ENCODE results near the gene GIT1.

Gene GIT1, protein sequence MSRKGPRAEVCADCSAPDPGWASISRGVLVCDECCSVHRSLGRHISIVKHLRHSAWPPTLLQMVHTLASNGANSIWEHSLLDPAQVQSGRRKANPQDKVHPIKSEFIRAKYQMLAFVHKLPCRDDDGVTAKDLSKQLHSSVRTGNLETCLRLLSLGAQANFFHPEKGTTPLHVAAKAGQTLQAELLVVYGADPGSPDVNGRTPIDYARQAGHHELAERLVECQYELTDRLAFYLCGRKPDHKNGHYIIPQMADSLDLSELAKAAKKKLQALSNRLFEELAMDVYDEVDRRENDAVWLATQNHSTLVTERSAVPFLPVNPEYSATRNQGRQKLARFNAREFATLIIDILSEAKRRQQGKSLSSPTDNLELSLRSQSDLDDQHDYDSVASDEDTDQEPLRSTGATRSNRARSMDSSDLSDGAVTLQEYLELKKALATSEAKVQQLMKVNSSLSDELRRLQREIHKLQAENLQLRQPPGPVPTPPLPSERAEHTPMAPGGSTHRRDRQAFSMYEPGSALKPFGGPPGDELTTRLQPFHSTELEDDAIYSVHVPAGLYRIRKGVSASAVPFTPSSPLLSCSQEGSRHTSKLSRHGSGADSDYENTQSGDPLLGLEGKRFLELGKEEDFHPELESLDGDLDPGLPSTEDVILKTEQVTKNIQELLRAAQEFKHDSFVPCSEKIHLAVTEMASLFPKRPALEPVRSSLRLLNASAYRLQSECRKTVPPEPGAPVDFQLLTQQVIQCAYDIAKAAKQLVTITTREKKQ

DNA sequence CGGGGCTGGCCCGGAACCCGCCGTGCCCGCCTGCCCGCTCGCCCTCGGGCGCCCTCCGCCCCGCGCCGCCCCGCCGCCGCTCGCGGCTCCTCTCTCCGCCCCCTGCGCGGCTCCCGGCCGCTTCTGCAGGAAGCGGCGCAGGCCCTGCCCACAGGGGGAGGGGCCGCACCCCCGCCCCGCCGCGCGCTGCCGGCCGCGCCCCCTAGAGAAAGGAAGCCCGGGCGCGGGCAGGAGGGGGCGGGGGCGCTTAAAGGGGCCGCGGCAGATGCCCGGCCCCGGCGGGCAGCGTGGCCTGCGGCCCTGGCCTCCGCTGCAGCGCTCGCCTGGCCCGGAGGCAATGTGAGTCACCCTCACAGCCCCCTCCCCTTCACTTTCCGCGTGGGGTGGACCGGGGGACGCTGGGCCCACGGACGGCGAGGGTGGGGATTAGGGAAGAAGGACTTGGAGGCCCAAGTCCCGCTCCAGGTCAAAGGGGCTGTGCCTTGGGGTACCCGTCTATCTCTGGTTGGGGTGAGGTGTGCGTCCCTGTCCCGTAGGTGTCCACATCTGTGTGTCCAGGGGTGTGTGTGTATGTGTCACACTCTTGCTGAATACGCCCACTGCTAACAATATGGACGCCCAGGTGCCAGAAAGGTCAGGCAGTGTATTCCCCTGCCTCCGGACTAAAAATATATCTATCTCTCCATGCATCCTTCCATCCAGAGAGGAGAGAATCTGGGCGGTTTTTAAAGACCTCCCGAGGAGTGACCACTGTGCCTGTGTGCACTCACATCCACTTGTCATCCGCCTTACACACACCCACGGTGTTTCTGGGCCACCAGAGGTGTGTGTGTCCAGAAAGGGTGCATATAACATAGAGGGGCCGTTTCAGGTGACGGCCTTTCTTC lies at the start of gene GIT1:
Gene GIT1 (minus strand): TSS at position 125 of the 887 bp plus-strand sequence. CDS start 270 bp downstream, outside the sequence.
- H3K4me3 ChIP-seq (ENCODE audit: low read depth, low read length) = peak within 1 kb of the TSS; percentile 84
- TF ChIP-seq, protein P1, sequence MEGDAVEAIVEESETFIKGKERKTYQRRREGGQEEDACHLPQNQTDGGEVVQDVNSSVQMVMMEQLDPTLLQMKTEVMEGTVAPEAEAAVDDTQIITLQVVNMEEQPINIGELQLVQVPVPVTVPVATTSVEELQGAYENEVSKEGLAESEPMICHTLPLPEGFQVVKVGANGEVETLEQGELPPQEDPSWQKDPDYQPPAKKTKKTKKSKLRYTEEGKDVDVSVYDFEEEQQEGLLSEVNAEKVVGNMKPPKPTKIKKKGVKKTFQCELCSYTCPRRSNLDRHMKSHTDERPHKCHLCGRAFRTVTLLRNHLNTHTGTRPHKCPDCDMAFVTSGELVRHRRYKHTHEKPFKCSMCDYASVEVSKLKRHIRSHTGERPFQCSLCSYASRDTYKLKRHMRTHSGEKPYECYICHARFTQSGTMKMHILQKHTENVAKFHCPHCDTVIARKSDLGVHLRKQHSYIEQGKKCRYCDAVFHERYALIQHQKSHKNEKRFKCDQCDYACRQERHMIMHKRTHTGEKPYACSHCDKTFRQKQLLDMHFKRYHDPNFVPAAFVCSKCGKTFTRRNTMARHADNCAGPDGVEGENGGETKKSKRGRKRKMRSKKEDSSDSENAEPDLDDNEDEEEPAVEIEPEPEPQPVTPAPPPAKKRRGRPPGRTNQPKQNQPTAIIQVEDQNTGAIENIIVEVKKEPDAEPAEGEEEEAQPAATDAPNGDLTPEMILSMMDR (IDR thresholded peaks at IDR 0.05; ENCODE audit: low read depth, low read length) = no peak

DNA sequence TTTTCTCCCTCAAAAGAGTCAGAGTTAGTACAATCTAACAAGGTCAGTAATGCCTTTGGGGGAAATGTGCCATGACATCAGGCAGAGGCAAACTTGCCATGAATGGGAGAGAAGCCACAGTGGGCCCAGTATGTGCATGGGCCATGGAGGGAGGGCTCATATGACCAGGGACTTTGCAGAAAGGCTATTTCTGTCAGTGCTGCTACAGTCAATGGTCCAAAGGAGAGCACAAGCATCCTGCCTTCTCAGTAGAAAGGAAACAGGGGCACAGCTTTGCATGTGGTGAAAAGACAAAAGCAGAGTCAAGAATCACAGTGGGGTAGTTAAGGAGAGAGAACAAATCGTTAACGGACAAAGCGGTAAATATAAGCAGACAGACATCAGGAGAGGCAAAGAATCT lies 44.4 kb upstream of the GIT1 start:
- H3K4me3 ChIP-seq (ENCODE audit: low read depth, low read length) = no peak overlapping the region

DNA sequence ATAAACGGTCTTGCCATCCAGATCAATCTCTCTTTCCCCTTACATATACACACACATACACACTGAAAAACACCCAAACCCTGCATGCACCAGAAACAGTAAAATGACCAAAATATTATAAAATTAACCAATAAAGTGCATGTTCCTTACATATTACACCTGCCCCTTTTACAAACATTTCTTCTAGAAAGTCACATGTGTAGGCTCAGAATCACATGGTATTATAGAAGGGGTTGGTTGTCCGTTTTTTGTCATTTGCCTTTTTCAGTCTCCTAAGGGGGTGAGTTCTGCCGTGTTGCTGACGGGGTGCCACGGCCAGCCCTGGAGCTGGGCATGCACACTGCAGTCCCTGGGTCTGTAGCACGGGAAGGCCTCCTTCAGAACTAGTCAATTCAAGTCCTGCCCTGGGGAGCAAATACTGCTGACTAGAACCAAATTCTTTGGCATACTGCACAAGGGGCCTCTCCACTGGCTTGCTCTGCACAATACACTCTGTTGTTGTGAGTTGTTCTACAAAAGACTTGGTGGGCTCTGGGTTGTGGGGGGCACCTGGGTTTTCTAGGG lies 41.3 kb upstream of the GIT1 start:
- no peak overlapping the region for H3K4me3 ChIP-seq (ENCODE audit: low read depth, low read length)
- TF ChIP-seq, protein P1 (IDR thresholded peaks at IDR 0.05; ENCODE audit: low read depth, low read length) = no peak

More for the DNA sequence above, 44.4 kb upstream of the GIT1 start:
- TF ChIP-seq, protein P1 (IDR thresholded peaks at IDR 0.05; ENCODE audit: low read depth, low read length) = no peak

DNA sequence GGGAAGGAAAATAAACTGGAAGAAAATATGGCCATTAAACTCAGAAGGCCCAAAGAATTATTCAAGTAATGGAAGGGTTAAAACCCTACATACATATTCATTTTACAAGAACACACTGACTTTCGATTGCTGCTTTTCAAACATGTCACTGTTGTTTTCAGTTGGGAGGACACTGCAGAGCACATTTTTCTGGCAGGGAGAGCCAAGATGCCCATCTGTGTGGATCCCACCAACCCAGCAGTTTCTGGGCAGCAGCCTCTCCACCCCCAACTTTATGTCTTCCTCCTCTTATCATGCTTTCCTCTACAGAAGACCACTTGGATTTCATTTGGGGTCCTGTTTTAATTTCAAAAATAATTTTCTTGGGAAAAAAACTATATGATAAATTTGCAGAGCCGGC lies 40.4 kb upstream of the GIT1 start:
- TF ChIP-seq, protein P1 (IDR thresholded peaks at IDR 0.05; ENCODE audit: low read depth, low read length) = no peak
- no peak overlapping the region for H3K4me3 ChIP-seq (ENCODE audit: low read depth, low read length)

DNA sequence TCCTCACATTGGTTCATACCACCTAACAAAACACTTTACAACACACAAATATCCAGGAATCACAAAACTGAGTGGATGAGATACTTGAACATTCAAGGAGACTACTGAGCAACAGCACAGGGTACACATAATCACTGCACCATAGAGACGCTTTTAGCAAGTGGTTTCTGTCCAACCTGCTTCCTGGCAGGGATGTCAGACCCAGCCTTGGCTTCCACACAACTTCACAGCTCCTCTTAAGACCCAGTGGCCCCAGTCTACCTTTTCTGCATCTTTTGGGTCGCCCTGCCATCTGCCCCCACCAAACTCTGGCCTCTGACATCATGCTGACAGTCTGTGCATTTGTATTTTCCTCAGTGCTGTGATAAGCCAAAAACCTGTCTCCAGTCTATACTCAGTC lies 39.2 kb upstream of the GIT1 start:
- TF ChIP-seq, protein P1 (IDR thresholded peaks at IDR 0.05; ENCODE audit: low read depth, low read length) = no peak
- H3K4me3 ChIP-seq (ENCODE audit: low read depth, low read length) = no peak overlapping the region

DNA sequence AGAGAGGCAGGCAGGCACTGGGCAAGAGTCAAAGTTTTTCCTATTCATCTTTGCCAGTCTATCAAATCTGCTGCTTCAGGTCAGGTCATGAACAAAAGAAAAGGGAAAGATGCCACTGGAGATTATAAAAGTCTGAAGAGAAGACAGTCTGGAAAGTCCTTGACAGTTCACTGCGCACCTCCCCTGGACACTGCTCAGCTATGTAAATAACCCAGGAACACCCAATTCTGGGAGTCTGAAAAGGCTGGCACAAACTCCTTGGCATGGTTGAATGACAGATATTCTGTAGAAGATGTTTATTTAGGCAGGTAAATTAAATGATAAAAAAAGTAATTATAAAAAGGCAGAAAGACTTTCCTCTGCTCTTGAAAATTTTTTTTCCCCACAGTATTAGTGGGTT lies 38.5 kb upstream of the GIT1 start:
- TF ChIP-seq, protein P1 (IDR thresholded peaks at IDR 0.05; ENCODE audit: low read depth, low read length) = no peak
- no peak overlapping the region for H3K4me3 ChIP-seq (ENCODE audit: low read depth, low read length)

Data from WI38 (cell line).